ENCODE results near the gene ZSWIM7.
A peak's percentile ranks its signal among the peaks of the same experiment; 100 is the strongest.

Gene ZSWIM7

DNA sequence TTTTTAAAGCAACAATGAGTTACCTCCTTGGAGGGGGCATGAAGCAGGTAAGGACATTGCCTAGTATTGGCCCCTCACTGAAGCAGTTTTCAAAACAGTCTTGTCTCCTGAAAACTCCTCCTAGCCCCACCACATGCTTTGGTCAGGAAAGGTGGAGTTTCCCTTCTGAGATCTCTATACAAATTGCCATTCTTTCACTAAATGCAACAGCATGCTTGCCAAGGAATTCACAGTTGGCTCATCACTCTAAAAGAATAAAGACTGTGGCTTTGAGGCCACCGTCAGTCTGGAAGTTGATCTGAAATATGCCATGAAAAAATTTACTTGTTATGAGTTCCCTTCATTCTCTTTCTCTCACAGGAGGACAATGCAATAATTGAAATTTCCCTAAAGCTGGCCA is 4.3 kb upstream of the ZSWIM7 start:
- H3K4me1 ChIP-seq (ENCODE audit: insufficient read depth, low read length), result peaks cover 26% of the 10 kb centered on the region
- H3K4me2 ChIP-seq (ENCODE audit: insufficient read depth, low read length), result no peak overlapping the region
- H4K20me1 ChIP-seq (ENCODE audit: insufficient read depth, low read length), result peaks cover 17% of the 10 kb centered on the region; the same call in 1 of the 2 replicates
- no peak for ATAC-seq (ENCODE audit: insufficient read depth, low read depth)
- no peak for DNase-seq
- H3K9me3 ChIP-seq (ENCODE audit: insufficient read depth, low read length, severe bottlenecking), result no peaks in the 10 kb centered on the region
- TF ChIP-seq, protein P1, sequence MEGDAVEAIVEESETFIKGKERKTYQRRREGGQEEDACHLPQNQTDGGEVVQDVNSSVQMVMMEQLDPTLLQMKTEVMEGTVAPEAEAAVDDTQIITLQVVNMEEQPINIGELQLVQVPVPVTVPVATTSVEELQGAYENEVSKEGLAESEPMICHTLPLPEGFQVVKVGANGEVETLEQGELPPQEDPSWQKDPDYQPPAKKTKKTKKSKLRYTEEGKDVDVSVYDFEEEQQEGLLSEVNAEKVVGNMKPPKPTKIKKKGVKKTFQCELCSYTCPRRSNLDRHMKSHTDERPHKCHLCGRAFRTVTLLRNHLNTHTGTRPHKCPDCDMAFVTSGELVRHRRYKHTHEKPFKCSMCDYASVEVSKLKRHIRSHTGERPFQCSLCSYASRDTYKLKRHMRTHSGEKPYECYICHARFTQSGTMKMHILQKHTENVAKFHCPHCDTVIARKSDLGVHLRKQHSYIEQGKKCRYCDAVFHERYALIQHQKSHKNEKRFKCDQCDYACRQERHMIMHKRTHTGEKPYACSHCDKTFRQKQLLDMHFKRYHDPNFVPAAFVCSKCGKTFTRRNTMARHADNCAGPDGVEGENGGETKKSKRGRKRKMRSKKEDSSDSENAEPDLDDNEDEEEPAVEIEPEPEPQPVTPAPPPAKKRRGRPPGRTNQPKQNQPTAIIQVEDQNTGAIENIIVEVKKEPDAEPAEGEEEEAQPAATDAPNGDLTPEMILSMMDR (IDR thresholded peaks at IDR 0.05; ENCODE audit: borderline replicate concordance, extremely low read depth, low read length, poor library complexity, severe bottlenecking), result no peak
- TF ChIP-seq EZH2 (IDR thresholded peaks at IDR 0.05; ENCODE audit: borderline replicate concordance, low read depth, low read length, severe bottlenecking), result no peak
- H3K36me3 ChIP-seq (ENCODE audit: insufficient read depth, low read length), result peaks cover 79% of the 10 kb centered on the region
- H3K9ac ChIP-seq (ENCODE audit: low read depth, low read length), result no peak overlapping the region
- H3K27me3 ChIP-seq (ENCODE audit: insufficient read depth, low read length, poor library complexity), result no peaks in the 10 kb centered on the region
- H2AFZ ChIP-seq (ENCODE audit: low read depth, low read length), result no peak overlapping the region
- peaks cover 52% of the 10 kb centered on the region for H3K79me2 ChIP-seq (ENCODE audit: insufficient read depth, low read length)
- H3K4me3 ChIP-seq (ENCODE audit: low read depth in 1 of 2, low read length in 2 of 2), result no peak overlapping the region
- H3K27ac ChIP-seq (ENCODE audit: low read length), result no peak overlapping the region

DNA sequence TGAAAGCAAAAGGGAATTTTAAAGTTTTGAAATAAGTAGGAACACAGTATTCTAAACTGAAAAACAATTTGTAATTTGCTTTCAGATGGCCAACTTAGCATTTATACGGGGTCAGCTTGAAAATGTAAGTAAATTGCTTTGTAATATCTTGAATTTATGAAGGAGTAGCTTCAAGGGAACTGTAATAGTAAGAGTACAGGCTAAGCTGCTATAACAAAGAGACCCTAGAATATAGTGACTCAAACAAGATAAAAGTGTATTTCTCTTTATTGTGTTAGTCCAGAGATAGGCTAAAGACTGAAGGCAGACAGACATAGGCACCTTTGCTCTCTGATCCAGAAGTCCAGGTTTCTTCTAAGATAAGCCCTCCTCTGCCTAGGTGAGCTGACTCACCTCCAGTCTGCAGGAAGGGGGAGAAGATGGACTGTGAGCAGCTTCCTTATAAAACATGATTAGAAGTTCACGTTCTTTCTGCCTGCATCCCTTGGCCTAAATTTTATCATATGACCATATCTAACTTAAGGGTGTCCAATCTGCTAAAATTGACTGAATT is 3.3 kb upstream of the ZSWIM7 start:
- H3K27ac ChIP-seq (ENCODE audit: low read length), result no peak overlapping the region
- 0 out of 2 replicates have a peak overlapping the region, but pooled peaks have one; percentile 78 for H3K4me2 ChIP-seq (ENCODE audit: insufficient read depth, low read length)
- H3K9ac ChIP-seq (ENCODE audit: low read depth, low read length), result no peak overlapping the region
- H3K4me1 ChIP-seq (ENCODE audit: insufficient read depth, low read length), result peaks cover 36% of the 10 kb centered on the region
- H3K9me3 ChIP-seq (ENCODE audit: insufficient read depth, low read length, severe bottlenecking), result no peaks in the 10 kb centered on the region
- H3K27me3 ChIP-seq (ENCODE audit: insufficient read depth, low read length, poor library complexity), result no peaks in the 10 kb centered on the region
- no peak overlapping the region for H2AFZ ChIP-seq (ENCODE audit: low read depth, low read length)
- peaks cover 52% of the 10 kb centered on the region for H3K79me2 ChIP-seq (ENCODE audit: insufficient read depth, low read length)
- peaks cover 69% of the 10 kb centered on the region for H3K36me3 ChIP-seq (ENCODE audit: insufficient read depth, low read length)
- no peak overlapping the region for H3K4me3 ChIP-seq (ENCODE audit: low read depth in 1 of 2, low read length in 2 of 2)
- H4K20me1 ChIP-seq (ENCODE audit: insufficient read depth, low read length), result peaks cover 17% of the 10 kb centered on the region; the same call in 1 of the 2 replicates
- DNase-seq (no peak), ATAC-seq (ENCODE audit: insufficient read depth, low read depth) (no peak)
- TF ChIP-seq, protein P1 (IDR thresholded peaks at IDR 0.05; ENCODE audit: borderline replicate concordance, extremely low read depth, low read length, poor library complexity, severe bottlenecking), result no peak
- no peak for TF ChIP-seq EZH2 (IDR thresholded peaks at IDR 0.05; ENCODE audit: borderline replicate concordance, low read depth, low read length, severe bottlenecking)

DNA sequence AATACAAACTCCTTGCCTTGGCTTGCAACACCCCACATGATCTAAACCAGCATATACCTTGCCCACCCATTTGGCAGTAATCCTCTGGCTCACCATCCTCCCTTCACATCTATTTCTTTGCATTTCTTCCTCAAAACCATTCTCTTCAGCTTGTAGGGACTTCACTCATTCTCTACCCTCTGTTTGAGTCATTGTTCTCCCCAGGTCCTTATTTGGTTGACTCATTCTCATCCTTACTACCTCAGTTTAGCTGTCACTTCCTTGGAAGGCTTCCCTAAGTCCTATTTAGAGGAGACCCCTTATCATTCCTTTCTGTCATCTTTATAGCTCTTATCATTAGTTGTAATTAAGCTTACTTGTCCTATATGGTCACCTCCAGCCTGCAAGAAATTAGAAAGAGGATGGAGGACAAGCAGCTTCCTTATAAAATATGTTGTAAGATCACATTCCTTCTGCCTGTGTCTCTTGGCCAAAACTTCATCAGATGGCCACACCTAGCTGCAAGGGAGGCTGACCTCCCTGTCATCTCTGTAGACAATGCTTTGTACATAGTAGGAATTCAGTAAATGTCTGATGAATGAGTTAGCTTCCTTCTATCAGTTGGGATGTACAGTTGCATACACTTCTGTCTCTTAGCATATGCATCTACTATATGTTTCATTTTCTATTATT is 1.9 kb upstream of the ZSWIM7 start:
- TF ChIP-seq EZH2 (IDR thresholded peaks at IDR 0.05; ENCODE audit: borderline replicate concordance, low read depth, low read length, severe bottlenecking), result no peak
- TF ChIP-seq, protein P1 (IDR thresholded peaks at IDR 0.05; ENCODE audit: borderline replicate concordance, extremely low read depth, low read length, poor library complexity, severe bottlenecking), result no peak
- ATAC-seq (ENCODE audit: insufficient read depth, low read depth) (no peak), DNase-seq (no peak)
- H3K27me3 ChIP-seq (ENCODE audit: insufficient read depth, low read length, poor library complexity), result no peaks in the 10 kb centered on the region
- peak overlapping the region in 1 of 2 experiments; percentile 90; a peak in 3 of 4 replicates for H3K4me3 ChIP-seq (ENCODE audit: low read depth in 1 of 2, low read length in 2 of 2)
- H3K36me3 ChIP-seq (ENCODE audit: insufficient read depth, low read length), result peaks cover 55% of the 10 kb centered on the region
- peaks cover 39% of the 10 kb centered on the region for H3K4me1 ChIP-seq (ENCODE audit: insufficient read depth, low read length)
- H3K4me2 ChIP-seq (ENCODE audit: insufficient read depth, low read length), result peak overlapping the region; percentile 78
- H3K27ac ChIP-seq (ENCODE audit: low read length), result no peak overlapping the region
- H3K9ac ChIP-seq (ENCODE audit: low read depth, low read length), result peak overlapping the region; percentile 88
- peaks cover 17% of the 10 kb centered on the region; the same call in 1 of the 2 replicates for H4K20me1 ChIP-seq (ENCODE audit: insufficient read depth, low read length)
- H2AFZ ChIP-seq (ENCODE audit: low read depth, low read length), result no peak overlapping the region
- no peaks in the 10 kb centered on the region for H3K9me3 ChIP-seq (ENCODE audit: insufficient read depth, low read length, severe bottlenecking)
- H3K79me2 ChIP-seq (ENCODE audit: insufficient read depth, low read length), result peaks cover 52% of the 10 kb centered on the region
